Transverse colon (tissue), 3 donors: ENCODE data around the gene PSME1.

Source experiments
- CTCF ChIP-seq, 5 experiments: fragments of 200-600 bp in 3 of 5; fragments of 450-650 bp in 2 of 5; sonication (generic) in 3 of 5; IDR thresholded peaks; 1 replicate in 2 of 5; 2 replicates in 3 of 5; pipeline ENCODE4 v1.5.1; 2016 to 2017; ENCODE audit warnings: antibody characterized with exemption in 5 of 5, inconsistent platforms in 3 of 5, mild to moderate bottlenecking in 2 of 5, moderate library complexity in 1 of 5
- POLR2A ChIP-seq: fragments of 450-650 bp; IDR thresholded peaks from one replicate; pipeline ENCODE4 v1.6.1; 2016; ENCODE audit warnings: antibody characterized with exemption, mild to moderate bottlenecking, moderate library complexity

- no peak for TF ChIP-seq POLR2A
- TF ChIP-seq CTCF (IDR thresholded peaks at IDR 0.05), result no peak
Observed at GRCh38 chr14:24179961-24180796, 44.2 kb downstream of the PSME1 start.
